ENCODE data around the gene PAX4. TPM values are rescaled to one million over a fixed set of nuclear protein-coding genes. Genes with fewer than 3 reads are reported as not detected.
A peak's percentile ranks its signal among the peaks of the same experiment; 100 is the strongest.
"Not testable (repeated sequence)": the region's sequence is repeated elsewhere in the genome, so short reads cannot be mapped to it uniquely, and the experiment has no call there.

PAX4 gene
- total RNA-seq, 1 experiment from 2014 or later = not detected

GRCh38 chr7:127586346-127586745, 31.6 kb downstream of the PAX4 start:
- no peak for DNase-seq (ENCODE audit: low read depth)

GRCh38 chr7:127585044-127585953, 32.6 kb downstream of the PAX4 start, which contains the start of gene GCC1:
Gene GCC1 (minus strand): TSS chr7:127585596. CDS start chr7:127585182, 414 bp downstream.
- DNase-seq (ENCODE audit: low read depth) = peak; percentile 84

- no peak for DNase-seq (ENCODE audit: low read depth)
Measured at GRCh38 chr7:127584648-127585043, 33.3 kb downstream of the PAX4 start.

- DNase-seq (ENCODE audit: low read depth) = no peak
Measured at GRCh38 chr7:127582361-127582760, 35.6 kb downstream of the PAX4 start.

- DNase-seq (ENCODE audit: low read depth) = peak; percentile 22
Measured at GRCh38 chr7:127581716-127582115, 36.2 kb downstream of the PAX4 start.

GRCh38 chr7:127580612-127581011, 37.3 kb downstream of the PAX4 start:
- DNase-seq (ENCODE audit: low read depth) = no peak

GRCh38 chr7:127578711-127579275, 39.1 kb downstream of the PAX4 start:
- no peak for DNase-seq (ENCODE audit: low read depth)

GRCh38 chr7:127578036-127578684, 39.8 kb downstream of the PAX4 start:
- DNase-seq (ENCODE audit: low read depth) = peak; percentile 32

GRCh38 chr7:127571741-127572505, 46.0 kb downstream of the PAX4 start:
- peak; percentile 41 for DNase-seq (ENCODE audit: low read depth)

- DNase-seq (ENCODE audit: low read depth) = not testable (repeated sequence)
Measured at GRCh38 chr7:127568034-127568433, 49.9 kb downstream of the PAX4 start.

- no peak for DNase-seq (ENCODE audit: low read depth)
Measured at GRCh38 chr7:127566242-127566641, 51.7 kb downstream of the PAX4 start.

Other genes with a start within 250 kb of the PAX4 start
- 28.3 and 30.7 TPM in 2 replicates for gene ZNF800, start 225.4 kb downstream of the PAX4 start, total RNA-seq (2014; rRNA removed)
- 23.4 and 25.7 TPM in 2 replicates for gene GCC1, start 32.5 kb downstream of the PAX4 start, total RNA-seq (2014; rRNA removed)
- gene ARF5, start 29.7 kb downstream of the PAX4 start, total RNA-seq (2014; rRNA removed) = 300 and 309 TPM in 2 replicates
- gene FSCN3, start 24.4 kb downstream of the PAX4 start, total RNA-seq (2014; rRNA removed) = 0.26 and 2.6 TPM in 2 replicates
- 223 TPM in 2 replicates for gene SND1, start 34.1 kb upstream of the PAX4 start, total RNA-seq (2014; rRNA removed)